Stimulated activated naive B cell treated with anti-CD40 and anti-IgM and Interleukin-4, amounts not matched to agents 10 μg/mL and 1 μg/mL and 100 μg/mL, for 72 hours (primary cell): ENCODE results near the gene PRKRIP1.
"Not testable (repeated sequence)": the region's sequence is repeated elsewhere in the genome, so short reads cannot be mapped to it uniquely, and the experiment has no call there.

ENCODE experiments used
- ATAC-seq, 2 donors: fragments of 150-1000 bp; cut with Tn5 transposase; replicated peaks; 2 replicates each; pipeline ENCODE4 v1.10.0; 2021; ENCODE audit warnings: moderate library complexity in 1 of 2
- DNase-seq: peaks from one replicate; pipeline ENCODE4 v3.0.0; 2021
- H3K27ac Mint-ChIP-seq: one replicate; pipeline ENCODE4 v1.8.0; 2022; ENCODE audit warnings: mild to moderate bottlenecking, mixed read lengths
- H3K27me3 Mint-ChIP-seq, 2 donors: one replicate each; pipeline ENCODE4 v1.8.0; 2022; ENCODE audit warnings: mixed read lengths in 2 of 2
- H3K36me3 Mint-ChIP-seq, 2 donors: one replicate each; pipeline ENCODE4 v1.8.0; 2022; ENCODE audit warnings: mixed read lengths in 2 of 2, mild to moderate bottlenecking in 1 of 2
- H3K4me1 Mint-ChIP-seq, 2 donors: one replicate each; pipeline ENCODE4 v1.8.0; 2022; ENCODE audit warnings: mixed read lengths in 2 of 2, mild to moderate bottlenecking in 1 of 2
- H3K4me3 Mint-ChIP-seq, 2 donors: one replicate each; pipeline ENCODE4 v1.8.0; 2022; ENCODE audit warnings: mild to moderate bottlenecking in 2 of 2, mixed read lengths in 2 of 2, moderate library complexity in 1 of 2
- H3K9me3 Mint-ChIP-seq, 2 donors: one replicate each; pipeline ENCODE4 v1.8.0; 2022; ENCODE audit warnings: mixed read lengths in 2 of 2, mild to moderate bottlenecking in 1 of 2

PRKRIP1 gene

DNA sequence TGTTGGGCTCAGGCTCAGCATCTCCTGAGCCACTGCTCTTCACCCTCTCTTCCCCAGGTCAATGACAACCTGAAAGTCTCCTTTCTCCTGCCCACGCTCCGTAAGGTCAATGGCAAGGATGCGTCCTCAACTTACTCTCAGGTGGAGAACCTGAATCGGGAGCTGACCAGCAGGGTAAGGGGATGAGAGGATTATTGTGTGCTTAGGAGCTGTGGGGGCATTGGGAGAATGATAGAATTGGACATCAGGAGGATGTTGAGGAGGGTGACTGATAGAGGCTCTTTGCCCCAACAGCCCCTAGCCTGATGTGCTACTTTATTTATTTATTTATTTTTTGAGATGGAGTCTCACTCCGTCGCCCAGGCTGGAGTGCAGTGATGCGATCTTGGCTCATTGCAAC lies 69.9 kb downstream of the PRKRIP1 start:
- peaks cover 30 to 51% of the 10 kb centered on the region in 2 donors for H3K4me1 Mint-ChIP-seq
- no peaks in the 10 kb centered on the region for H3K9me3 Mint-ChIP-seq

DNA sequence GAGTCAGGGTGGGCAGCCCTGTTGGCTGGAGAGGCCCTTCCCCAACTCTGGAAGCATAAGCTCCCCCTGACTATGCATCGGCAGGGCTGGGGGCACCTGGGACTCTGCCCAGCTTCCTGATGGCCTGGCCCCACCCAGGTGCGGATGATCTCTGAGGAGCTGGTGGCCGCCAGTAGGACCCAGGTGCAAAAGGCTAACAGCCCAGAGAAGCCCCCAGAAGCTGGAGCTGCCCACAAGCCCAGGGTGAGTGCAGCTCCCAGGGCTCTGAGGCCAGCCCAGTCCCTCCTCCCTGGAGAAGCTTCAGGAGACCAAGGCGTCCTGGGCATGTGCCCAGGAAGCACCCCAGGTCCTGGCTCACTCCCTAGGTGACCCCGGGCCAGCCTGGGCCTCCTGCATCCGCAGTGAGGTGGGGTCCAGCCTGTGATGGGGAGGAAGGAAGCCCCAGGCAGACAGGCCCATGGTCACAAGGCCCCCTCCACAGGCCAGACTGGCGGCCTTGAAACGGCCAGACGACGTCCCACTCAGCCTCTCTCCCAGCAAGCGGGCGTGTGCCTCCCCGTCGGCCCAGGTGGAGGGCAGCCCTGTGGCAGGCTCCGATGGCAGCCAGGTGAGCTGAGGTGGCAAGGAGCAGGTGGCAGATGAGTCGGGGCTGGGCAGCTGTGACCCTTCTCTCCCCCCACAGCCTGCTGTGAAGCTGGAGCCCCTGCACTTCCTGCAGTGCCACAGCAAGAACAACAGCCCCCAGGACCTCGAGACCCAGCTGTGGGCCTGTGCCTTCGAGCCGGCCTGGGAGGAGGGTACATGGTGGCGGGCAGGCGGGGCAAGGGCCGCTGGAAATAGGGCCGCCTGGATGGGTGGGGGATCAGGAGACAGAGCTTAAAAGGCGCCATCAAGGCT lies 71.7 kb downstream of the PRKRIP1 start:
- Mint-ChIP-seq H3K4me3 (no peak overlapping the region), H3K36me3 (peaks cover 23 to 30% of the 10 kb centered on the region in 2 donors), H3K4me1 (peaks cover 31 to 51% of the 10 kb centered on the region in 2 donors), H3K27ac (no peak overlapping the region), H3K9me3 (no peaks in the 10 kb centered on the region), H3K27me3 (no peaks in the 10 kb centered on the region)
- ATAC-seq, result no peak
- no peak for DNase-seq

More for the DNA sequence above, 69.9 kb downstream of the PRKRIP1 start:
- H3K4me3 Mint-ChIP-seq, result peak overlapping the region; percentile 93 to 94
- ATAC-seq (no peak), DNase-seq (no peak)
- no peaks in the 10 kb centered on the region for H3K27me3 Mint-ChIP-seq
- H3K27ac Mint-ChIP-seq, result peak overlapping the region; percentile 47
- H3K36me3 Mint-ChIP-seq, result peaks cover 16 to 26% of the 10 kb centered on the region in 2 donors

DNA sequence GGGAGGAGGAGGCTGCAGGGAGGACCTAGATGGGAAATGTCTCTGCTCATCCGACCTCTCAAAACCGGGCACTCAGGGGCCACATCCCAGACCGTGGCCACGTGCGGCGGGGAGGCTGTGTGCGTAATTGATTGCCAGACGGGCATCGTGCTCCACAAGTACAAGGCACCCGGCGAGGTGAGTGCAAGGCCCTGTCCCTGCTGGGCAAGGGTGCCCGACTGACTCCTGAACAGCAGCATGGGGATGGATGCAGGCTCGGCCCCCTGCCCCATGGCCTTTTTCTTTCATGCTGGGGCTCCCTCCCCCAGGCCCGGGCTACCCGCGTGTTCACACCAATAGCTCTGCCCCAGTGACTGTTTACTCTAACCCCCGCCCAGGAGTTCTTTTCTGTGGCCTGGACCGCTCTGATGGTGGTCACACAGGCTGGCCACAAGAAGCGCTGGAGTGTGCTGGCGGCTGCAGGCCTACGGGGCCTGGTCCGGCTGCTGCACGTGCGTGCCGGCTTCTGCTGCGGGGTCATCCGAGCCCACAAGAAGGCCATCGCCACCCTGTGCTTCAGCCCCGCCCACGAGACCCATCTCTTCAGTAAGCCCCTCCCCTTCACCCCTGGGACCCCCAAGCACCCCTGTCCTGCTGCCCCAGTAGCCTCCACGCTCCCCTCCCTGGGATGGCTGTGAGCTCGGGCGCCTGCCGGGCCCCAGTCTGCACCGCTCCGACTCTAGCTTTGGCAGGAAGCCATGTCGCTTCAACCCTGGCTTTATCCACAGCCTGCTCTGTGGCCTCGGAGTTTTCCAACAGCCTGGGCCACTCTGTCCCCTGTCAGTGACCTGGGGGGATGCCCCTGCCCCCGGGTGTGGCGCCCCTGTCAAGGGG lies 72.6 kb downstream of the PRKRIP1 start:
- H3K4me3 Mint-ChIP-seq, result peak overlapping the region in 1 of 2 donors; percentile 36
- H3K27ac Mint-ChIP-seq, result peak overlapping the region; percentile 69
- DNase-seq (no peak), ATAC-seq (no peak)
- peaks cover 30 to 54% of the 10 kb centered on the region in 2 donors for H3K4me1 Mint-ChIP-seq
- H3K36me3 Mint-ChIP-seq, result peaks cover 26 to 30% of the 10 kb centered on the region in 2 donors
- H3K9me3 Mint-ChIP-seq, result no peaks in the 10 kb centered on the region
- no peaks in the 10 kb centered on the region for H3K27me3 Mint-ChIP-seq

DNA sequence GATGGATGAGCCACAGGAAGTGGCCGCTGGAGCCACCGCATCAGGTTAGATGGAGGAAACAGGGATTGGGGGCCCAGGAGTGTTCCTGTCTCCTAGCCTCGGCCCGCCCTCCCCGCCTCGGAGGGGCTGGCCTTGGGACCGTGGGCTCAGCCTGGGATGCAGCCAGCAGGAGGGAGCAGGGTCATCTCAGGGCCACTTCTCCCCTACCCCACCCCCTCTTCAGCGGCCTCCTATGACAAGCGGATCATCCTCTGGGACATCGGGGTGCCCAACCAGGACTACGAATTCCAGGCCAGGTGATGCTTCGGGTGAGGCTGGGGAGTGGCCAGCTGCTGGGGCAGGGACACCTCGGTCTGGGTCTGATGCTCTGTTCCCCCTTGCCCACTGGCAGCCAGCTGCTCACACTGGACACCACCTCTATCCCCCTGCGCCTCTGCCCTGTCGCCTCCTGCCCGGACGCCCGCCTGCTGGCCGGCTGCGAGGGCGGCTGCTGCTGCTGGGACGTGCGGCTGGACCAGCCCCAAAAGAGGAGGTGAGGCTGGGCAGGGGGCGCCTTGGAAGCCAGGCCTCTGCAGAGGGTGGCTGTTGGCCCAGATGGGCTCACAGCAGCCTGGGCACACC lies 73.3 kb downstream of the PRKRIP1 start:
- H3K9me3 Mint-ChIP-seq, result no peaks in the 10 kb centered on the region
- H3K27me3 Mint-ChIP-seq, result no peaks in the 10 kb centered on the region
- DNase-seq (no peak), ATAC-seq (no peak)
- H3K4me1 Mint-ChIP-seq, result peaks cover 24 to 48% of the 10 kb centered on the region in 2 donors
- no peak overlapping the region for H3K4me3 Mint-ChIP-seq
- H3K36me3 Mint-ChIP-seq, result peaks cover 26 to 30% of the 10 kb centered on the region in 2 donors
- peak overlapping the region; percentile 69 for H3K27ac Mint-ChIP-seq

DNA sequence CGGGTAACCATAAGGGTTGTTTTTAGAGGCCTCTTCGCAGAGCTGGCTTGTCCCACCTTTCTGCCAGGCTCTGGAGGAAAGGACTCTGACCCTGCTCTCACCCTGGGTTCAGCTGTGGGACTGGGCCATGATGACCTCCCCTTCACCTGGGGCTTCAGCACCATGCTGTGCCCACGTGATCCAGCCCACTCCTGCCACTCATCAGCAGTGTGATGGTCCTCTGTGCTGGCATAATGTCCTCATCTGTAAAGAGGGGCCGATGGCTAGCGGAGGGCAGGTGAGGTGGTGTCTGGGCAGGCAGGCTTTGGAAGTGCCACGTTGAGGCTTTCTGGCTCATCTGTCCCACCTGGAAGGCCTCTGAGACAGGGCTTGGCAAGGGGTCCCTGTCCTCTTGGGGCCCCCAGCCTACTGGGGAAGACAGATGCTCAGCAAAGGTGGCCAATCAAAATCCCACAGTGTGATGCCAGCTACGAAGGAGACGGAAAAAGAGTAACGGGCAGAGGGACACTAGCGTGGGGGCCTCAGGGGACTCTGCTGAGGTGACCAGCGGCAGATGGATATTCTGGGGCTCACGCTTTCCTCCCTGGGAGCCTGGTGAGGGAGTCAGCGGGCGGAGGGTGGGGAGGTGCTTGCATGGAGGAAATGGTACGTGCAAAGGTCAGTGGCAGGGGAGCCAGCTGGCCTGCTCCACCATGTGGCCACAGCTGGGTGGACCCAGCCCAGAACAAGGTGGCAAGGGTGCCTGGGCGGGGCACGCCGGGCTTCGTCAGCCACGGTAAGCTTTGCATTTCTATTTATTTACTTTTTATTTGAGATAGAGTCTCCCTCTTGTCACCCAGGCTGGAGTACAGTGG lies 74.0 kb downstream of the PRKRIP1 start:
- H3K27ac Mint-ChIP-seq, result no peak overlapping the region
- H3K4me1 Mint-ChIP-seq, result peaks cover 23 to 45% of the 10 kb centered on the region in 2 donors
- H3K27me3 Mint-ChIP-seq, result no peaks in the 10 kb centered on the region
- no peak for DNase-seq
- H3K36me3 Mint-ChIP-seq, result peaks cover 26 to 30% of the 10 kb centered on the region in 2 donors
- ATAC-seq, result no peak
- no peaks in the 10 kb centered on the region for H3K9me3 Mint-ChIP-seq
- H3K4me3 Mint-ChIP-seq, result no peak overlapping the region

DNA sequence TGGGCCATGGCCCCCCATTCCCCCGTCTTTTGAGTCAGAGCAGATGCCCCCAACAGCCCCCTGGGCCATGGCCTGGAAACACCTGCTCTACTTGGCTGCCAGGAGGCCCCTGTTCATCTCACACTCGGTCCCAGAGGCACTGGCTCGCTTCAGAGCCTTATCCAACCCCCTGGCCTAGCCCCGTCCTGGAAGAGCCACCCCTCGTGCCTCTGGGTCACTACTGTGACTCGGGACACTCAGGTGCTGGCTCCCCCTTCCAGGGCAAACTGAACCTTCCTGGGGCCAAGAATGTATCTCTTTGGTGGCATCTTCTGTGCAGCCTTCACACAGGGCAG lies 75.6 kb downstream of the PRKRIP1 start:
- Mint-ChIP-seq H3K9me3 (no peaks in the 10 kb centered on the region), H3K27me3 (no peaks in the 10 kb centered on the region), H3K4me1 (peaks cover 12 to 29% of the 10 kb centered on the region in 2 donors), H3K36me3 (peaks cover 25 to 26% of the 10 kb centered on the region in 2 donors), H3K4me3 (no peak overlapping the region), H3K27ac (peak overlapping the region; percentile 69)
- ATAC-seq (no peak), DNase-seq (no peak)

DNA sequence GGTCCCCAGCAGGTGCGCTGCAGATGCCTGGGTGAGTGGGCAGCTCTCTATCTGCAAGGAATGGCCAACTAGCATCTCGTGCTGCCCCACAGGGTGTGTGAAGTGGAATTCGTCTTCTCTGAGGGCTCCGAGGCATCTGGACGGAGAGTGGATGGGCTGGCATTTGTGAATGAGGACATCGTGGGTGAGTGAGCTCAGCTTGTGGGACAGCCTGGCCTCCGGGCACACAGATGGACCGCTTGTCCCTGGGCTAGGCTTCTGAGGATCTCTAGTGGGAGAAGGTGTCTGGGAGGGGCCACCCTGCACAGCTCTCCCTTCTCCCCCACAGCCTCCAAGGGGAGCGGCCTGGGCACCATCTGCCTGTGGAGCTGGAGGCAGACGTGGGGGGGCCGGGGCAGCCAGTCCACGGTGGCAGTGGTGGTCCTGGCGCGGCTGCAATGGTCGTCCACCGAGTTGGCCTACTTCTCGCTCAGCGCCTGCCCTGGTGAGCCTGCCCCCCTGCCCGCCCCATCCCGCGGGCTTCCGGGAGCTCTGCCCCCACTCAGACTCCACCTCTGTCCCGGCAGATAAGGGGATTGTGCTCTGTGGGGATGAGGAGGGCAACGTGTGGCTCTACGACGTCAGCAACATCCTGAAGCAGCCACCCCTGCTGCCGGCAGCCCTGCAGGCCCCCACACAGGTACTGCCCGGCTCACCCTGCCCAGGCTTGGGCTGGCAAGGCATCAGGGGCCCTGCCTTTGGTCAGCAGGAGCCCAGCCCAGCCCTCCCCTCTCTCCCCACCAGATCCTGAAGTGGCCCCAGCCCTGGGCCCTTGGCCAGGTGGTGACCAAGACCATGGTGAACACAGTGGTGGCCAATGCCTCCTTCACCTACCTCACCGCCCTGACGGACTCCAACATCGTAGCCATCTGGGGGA lies 76.2 kb downstream of the PRKRIP1 start:
- Mint-ChIP-seq H3K27ac (peak overlapping the region; percentile 33), H3K4me1 (peaks cover 10 to 25% of the 10 kb centered on the region in 2 donors), H3K27me3 (no peaks in the 10 kb centered on the region), H3K9me3 (no peaks in the 10 kb centered on the region), H3K4me3 (no peak overlapping the region), H3K36me3 (peaks cover 23 to 26% of the 10 kb centered on the region in 2 donors)
- ATAC-seq (no peak), DNase-seq (no peak)

DNA sequence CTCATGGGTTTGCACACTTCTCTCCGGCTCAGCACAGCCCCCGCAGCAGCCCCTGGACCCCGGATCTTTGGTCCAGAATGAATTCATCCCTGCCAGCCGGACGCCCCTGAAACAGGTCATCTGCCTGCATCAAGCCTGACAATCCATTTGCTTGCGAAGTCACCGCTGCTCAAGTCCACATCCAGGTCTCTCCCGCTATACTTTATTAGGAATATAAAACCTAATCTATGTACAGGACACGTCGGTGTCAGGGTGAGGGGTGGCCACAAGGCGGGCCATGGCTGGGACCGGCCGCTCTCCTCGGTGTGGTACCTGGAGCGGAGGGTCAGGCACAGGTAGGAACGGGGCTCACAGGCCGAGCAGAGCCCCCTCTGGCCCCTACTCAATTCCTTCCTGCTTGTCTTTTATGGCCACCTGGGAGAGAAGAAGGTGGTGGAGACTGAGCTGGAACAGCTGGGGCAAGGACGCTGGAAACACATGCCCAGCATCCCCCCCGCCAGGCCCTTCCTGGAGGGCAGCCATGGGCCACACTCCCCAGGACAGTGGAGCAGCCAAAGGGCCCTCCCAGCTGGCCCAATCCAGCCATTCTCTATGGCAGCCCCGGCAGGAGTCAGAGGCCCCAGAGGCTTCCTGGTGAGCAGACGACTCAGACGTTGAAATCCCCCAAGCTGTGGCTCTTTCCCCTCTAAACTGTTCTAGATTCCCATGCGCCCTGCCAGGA lies 77.3 kb downstream of the PRKRIP1 start:
- H3K4me3 Mint-ChIP-seq, result no peak overlapping the region
- H3K9me3 Mint-ChIP-seq, result no peaks in the 10 kb centered on the region
- peaks cover 10 to 25% of the 10 kb centered on the region in 2 donors for H3K4me1 Mint-ChIP-seq
- DNase-seq (no peak), ATAC-seq (no peak)
- H3K27me3 Mint-ChIP-seq, result no peaks in the 10 kb centered on the region
- peaks cover 21 to 23% of the 10 kb centered on the region in 2 donors for H3K36me3 Mint-ChIP-seq
- H3K27ac Mint-ChIP-seq, result no peak overlapping the region

DNA sequence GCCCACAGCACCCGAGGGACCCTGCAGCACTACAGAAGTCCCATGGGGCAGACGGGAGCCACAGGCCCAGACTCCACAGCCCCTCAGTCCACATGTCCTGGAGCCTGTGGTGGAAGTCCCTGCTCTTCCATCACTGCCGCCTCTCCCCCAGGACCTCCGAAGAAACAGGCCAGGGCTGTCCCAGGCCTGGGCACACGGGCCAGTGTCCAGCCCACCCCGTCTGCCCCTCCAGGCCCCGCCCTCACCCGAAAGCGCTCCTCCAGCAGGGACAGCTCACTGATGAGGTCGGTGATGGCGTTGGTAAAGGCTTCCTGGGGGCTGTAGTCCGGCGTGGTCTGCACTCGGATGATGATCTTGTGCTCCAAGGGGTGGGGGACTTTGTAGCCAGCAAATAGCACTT lies 78.0 kb downstream of the PRKRIP1 start:
- H3K4me3 Mint-ChIP-seq, ATAC-seq, DNase-seq, H3K9me3 Mint-ChIP-seq, H3K27me3 Mint-ChIP-seq, H3K27ac Mint-ChIP-seq: not testable (repeated sequence)
- Mint-ChIP-seq H3K4me1 (peaks cover 8 to 25% of the 10 kb centered on the region in 2 donors), H3K36me3 (peaks cover 18% of the 10 kb centered on the region in 2 donors)

DNA sequence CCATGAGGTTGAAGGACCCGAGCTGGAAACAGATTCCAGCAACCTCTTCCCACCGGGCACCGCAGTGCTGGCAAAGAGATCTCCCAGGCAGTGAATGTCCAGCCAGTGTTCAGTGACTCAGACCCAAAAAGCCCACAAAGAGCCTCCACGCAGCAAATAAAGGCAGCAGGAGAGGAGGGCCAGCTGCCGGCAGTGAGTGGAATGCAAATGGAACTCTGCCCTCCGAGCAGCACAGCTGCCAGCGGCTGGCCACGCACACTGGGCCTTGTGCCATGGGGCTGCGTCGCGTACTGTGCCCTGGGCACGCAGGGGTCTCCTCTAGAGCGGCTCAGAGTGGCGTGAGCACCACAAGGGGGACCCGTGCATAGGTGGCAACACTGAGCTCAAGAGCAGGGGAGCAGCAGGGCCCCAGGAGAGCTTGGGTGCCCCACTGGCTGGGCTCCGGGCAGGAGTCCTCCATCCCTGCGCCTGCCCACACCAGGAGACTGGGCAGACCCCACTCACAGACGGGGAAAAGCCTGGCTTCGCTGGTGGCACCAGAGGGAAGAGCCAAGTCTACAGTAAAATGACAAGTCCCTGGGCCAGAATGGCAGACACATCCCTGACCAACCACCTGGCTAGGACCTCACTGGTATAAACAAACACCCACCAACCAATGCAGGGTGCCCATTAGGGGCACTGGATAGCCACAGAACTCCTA lies 78.7 kb downstream of the PRKRIP1 start:
- not testable (repeated sequence) for H3K9me3 Mint-ChIP-seq, H3K4me3 Mint-ChIP-seq, ATAC-seq, H3K27ac Mint-ChIP-seq, DNase-seq, H3K27me3 Mint-ChIP-seq
- peaks cover 16% of the 10 kb centered on the region in 2 donors for H3K36me3 Mint-ChIP-seq
- peaks cover 8 to 27% of the 10 kb centered on the region in 2 donors for H3K4me1 Mint-ChIP-seq
